Measurements from ENCODE around the gene CATSPER1. TPM values are rescaled to one million over a fixed set of nuclear protein-coding genes. Genes with fewer than 3 reads are reported as not detected.

CATSPER1 gene
- total and polyA plus RNA-seq, 2 of the 8 experiments (the other 6 are each of a cell fraction or from before 2014, with no cell fraction given): not detected

- H3K18ac ChIP-seq (ENCODE audit: extremely low read depth, low read length): no peak overlapping the region
- no peak overlapping the region for H4K5ac ChIP-seq (ENCODE audit: insufficient read length, low read depth, low read length)
- H3K56ac ChIP-seq (replicated peaks; ENCODE audit: insufficient read length, low read depth, low read length): no peak overlapping the region
- H3K23me2 ChIP-seq (ENCODE audit: low read depth, low read length): peaks cover 9% of the 10 kb centered on the region; the same call in 1 of the 2 replicates
- DNase-seq (ENCODE audit: low read depth in 1 of 2, low spot score in 2 of 2) (no peak), FAIRE-seq (no peak)
- no peaks in the 10 kb centered on the region for H3K27me3 ChIP-seq (replicated peaks in 1 of 4; ENCODE audit: control insufficient read depth in 3 of 4, extremely low read depth in 1 of 4, insufficient read depth in 3 of 4, low read length in 3 of 4)
- no peak overlapping the region for H2AFZ ChIP-seq (ENCODE audit: low read length)
- peaks cover 32 to 56% (median 46%) of the 10 kb centered on the region in 4 experiments for H3K36me3 ChIP-seq (ENCODE audit: control insufficient read depth in 2 of 4, insufficient read depth in 4 of 4, low read length in 3 of 4)
- no peak overlapping the region for H3K9ac ChIP-seq (replicated peaks in 1 of 4; ENCODE audit: extremely low read depth in 1 of 4, low read depth in 3 of 4, low read length in 3 of 4)
- peaks cover 10 to 23% of the 10 kb centered on the region in 2 experiments for H3K79me2 ChIP-seq (ENCODE audit: control insufficient read depth in 1 of 2, insufficient read depth in 2 of 2, low read length in 2 of 2)
- H2BK20ac ChIP-seq (ENCODE audit: low read length): no peak overlapping the region
- H2BK5ac ChIP-seq (ENCODE audit: low read depth, low read length): no peak overlapping the region
- no peak overlapping the region for H4K8ac ChIP-seq (ENCODE audit: extremely low read depth, insufficient read depth, low read length)
- H3K23ac ChIP-seq (ENCODE audit: insufficient read length): no peak overlapping the region
- 95% methylated on average over 6 of the region's 7 CpGs; no CpG with 5 or more reads in 1 of the 2 experiments for WGBS, 2 experiments (ENCODE audit: extremely low coverage in 1 of 2, insufficient coverage in 1 of 2, insufficient read length in 1 of 2, insufficient replicate concordance in 2 of 2, low coverage in 1 of 2, low lambda C conversion rate in 2 of 2, missing lambda C conversion rate in 1 of 2)
- peaks cover 10% of the 10 kb centered on the region for H3K79me1 ChIP-seq (ENCODE audit: low read depth, low read length)
- H3K4ac ChIP-seq (replicated peaks; ENCODE audit: insufficient read length, low read depth, low read length): no peak overlapping the region
- H2BK12ac ChIP-seq (ENCODE audit: low read depth, low read length): no peak overlapping the region
- no peak overlapping the region for H3K4me2 ChIP-seq (ENCODE audit: insufficient read depth in 1 of 2, low read depth in 2 of 2, low read length in 2 of 2)
- H3K4me1 ChIP-seq (replicated peaks in 1 of 4; ENCODE audit: control insufficient read depth in 3 of 4, insufficient read depth in 4 of 4, low read length in 3 of 4): peaks cover 0 to 14% (median 10%) of the 10 kb centered on the region in 4 experiments; a peak in 6 of 7 replicates
- ChIA-PET CTCF (ENCODE audit: partially characterized antibody) (interaction anchor here (0.6 to 12.0 kb wide), 4 partner anchors 11 to 170 kb away, joined by 3 to 144 read pairs (median 4); no protein-coding TSS in a partner anchor), POLR2A (ENCODE audit: partially characterized antibody) (interaction anchor here (1.3 to 13.4 kb wide), 4 partner anchors 9 to 56 kb away, joined by 3 to 150 read pairs (median 4); partner anchors contain the start of genes CST6 and PACS1)
- H2BK15ac ChIP-seq (ENCODE audit: low read length): no peak overlapping the region
- no peak overlapping the region for H2AK5ac ChIP-seq (ENCODE audit: low read depth, low read length)
- no peak overlapping the region for H4K91ac ChIP-seq (replicated peaks; ENCODE audit: insufficient read length, low read length)
- H3K4me3 ChIP-seq (ENCODE audit: extremely low read depth in 1 of 4, insufficient read depth in 2 of 4, low read depth in 3 of 4, low read length in 4 of 4): no peak overlapping the region
- H3K9me3 ChIP-seq (ENCODE audit: insufficient read depth in 2 of 2, low read depth in 1 of 2, low read length in 1 of 2): no peaks in the 10 kb centered on the region
- H3K14ac ChIP-seq (ENCODE audit: insufficient read length): no peak overlapping the region
- H3K27ac ChIP-seq (ENCODE audit: low read depth, low read length): no peak overlapping the region
- no peak overlapping the region for H2BK120ac ChIP-seq (replicated peaks; ENCODE audit: low read depth, low read length)
- peaks cover 0 to 7% of the 10 kb centered on the region in 2 experiments for H4K20me1 ChIP-seq (replicated peaks in 1 of 2; ENCODE audit: control insufficient read depth in 1 of 2, insufficient read depth in 2 of 2, low read length in 2 of 2)
- TF ChIP-seq POLR2AphosphoS5 (IDR thresholded peaks at IDR 0.05; ENCODE audit: low read depth, low read length) (no peak), SUZ12 (IDR thresholded peaks at IDR 0.05; ENCODE audit: low read length) (no peak), CBX8 (IDR thresholded peaks at IDR 0.05; ENCODE audit: borderline replicate concordance, low read depth, low read length) (no peak), ZNF274 (IDR thresholded peaks at IDR 0.05; ENCODE audit: borderline replicate concordance, extremely low read depth, low read length) (no peak), CTBP2 (IDR thresholded peaks at IDR 0.05; ENCODE audit: borderline replicate concordance, insufficient read depth, insufficient read length, low read length) (no peak), SRF (IDR thresholded peaks at IDR 0.05; ENCODE audit: low read depth, low read length) (no peak), GABPA (IDR thresholded peaks at IDR 0.05; ENCODE audit: borderline replicate concordance, insufficient read depth, low read length) (no peak), CEBPB (IDR thresholded peaks at IDR 0.05; ENCODE audit: low read depth, low read length) (no peak), SIX5 (IDR thresholded peaks at IDR 0.05; ENCODE audit: low read depth, low read length) (no peak), FOSL1 (IDR thresholded peaks at IDR 0.05; ENCODE audit: insufficient read depth, low read depth, low read length) (no peak), BRCA1 (IDR thresholded peaks at IDR 0.05; ENCODE audit: low read depth, low read length) (no peak), EGR1 (IDR thresholded peaks at IDR 0.05; ENCODE audit: borderline replicate concordance, low read depth, low read length) (no peak), RAD21 (IDR thresholded peaks at IDR 0.05 in 1 of 2, conservative IDR thresholded peaks at IDR 0.05 in 1 of 2; ENCODE audit: low read depth in 2 of 2, low read length in 2 of 2) (no peak), RFX5 (IDR thresholded peaks at IDR 0.05; ENCODE audit: borderline replicate concordance, low read depth, low read length) (no peak)
Observed at GRCh38 chr11:66055021-66055420, 28.7 kb upstream of the CATSPER1 start.
